ENCODE data around the gene ACTRT2. TPM values are rescaled to one million over a fixed set of nuclear protein-coding genes. Genes with fewer than 3 reads are reported as not detected.

ACTRT2 gene
- total and polyA plus RNA-seq, 2 experiments from 2014 or later = not detected

- H3K36me3 ChIP-seq (ENCODE audit: insufficient read depth) = no peaks in the 10 kb centered on the region
- DNase-seq (ENCODE audit: low spot score) (no peak), ATAC-seq (no peak)
- H3K9me2 ChIP-seq (ENCODE audit: insufficient read depth) = no peaks in the 10 kb centered on the region
- no peaks in the 10 kb centered on the region for H3K27me3 ChIP-seq (ENCODE audit: insufficient read depth)
- H3K27ac Mint-ChIP-seq = no peak overlapping the region
- TF ChIP-seq NANOG (IDR thresholded peaks at IDR 0.05; ENCODE audit: borderline replicate concordance) (no peak), ZNF462 (CRISPR knock-in tag; IDR thresholded peaks at IDR 0.05) (no peak), JUNB (IDR thresholded peaks at IDR 0.05; ENCODE audit: unreplicated experiment) (no peak), STAT1 (IDR thresholded peaks at IDR 0.05; ENCODE audit: unreplicated experiment) (no peak), ETS1 (IDR thresholded peaks at IDR 0.05) (no peak), CTCF (conservative IDR thresholded peaks at IDR 0.05; ENCODE audit: low read depth in 2 of 2) (no peak), ZNF114 (CRISPR knock-in tag; IDR thresholded peaks at IDR 0.05) (no peak), POLR2AphosphoS5 (IDR thresholded peaks at IDR 0.05; ENCODE audit: low read depth) (no peak), REST (IDR thresholded peaks at IDR 0.05; ENCODE audit: unreplicated experiment) (no peak), EZH2 (IDR thresholded peaks at IDR 0.05; ENCODE audit: low read depth, unreplicated experiment) (no peak), EZH2phosphoT487 (IDR thresholded peaks at IDR 0.05; ENCODE audit: unreplicated experiment) (no peak), ZNF331 (CRISPR knock-in tag; IDR thresholded peaks at IDR 0.05; ENCODE audit: low read depth) (no peak), CREB1 (CRISPR knock-in tag; IDR thresholded peaks at IDR 0.05; ENCODE audit: low read depth) (no peak)
- no peak overlapping the region for H2AFZ ChIP-seq
- H3F3A ChIP-seq (replicated peaks; ENCODE audit: low read depth) = no peaks in the 10 kb centered on the region
- H3K4me1 ChIP-seq (ENCODE audit: insufficient read depth) = no peaks in the 10 kb centered on the region; the same call in 1 of the 2 replicates
- no peaks in the 10 kb centered on the region for H3K36me3 Mint-ChIP-seq (ENCODE audit: low read depth)
- H3K4me1 Mint-ChIP-seq = peaks cover 25% of the 10 kb centered on the region; the same call in 2 of the 3 replicates
- peaks cover 9% of the 10 kb centered on the region for H3K9me3 Mint-ChIP-seq
- no peak overlapping the region for H3K4me3 ChIP-seq
- H3K4me2 ChIP-seq = no peak overlapping the region
- H3K79me2 ChIP-seq (replicated peaks; ENCODE audit: insufficient read depth) = no peaks in the 10 kb centered on the region
- H3K27ac ChIP-seq (ENCODE audit: low read depth) = no peak overlapping the region
- no peak overlapping the region for H3K4me3 Mint-ChIP-seq
- H4K20me1 ChIP-seq (replicated peaks; ENCODE audit: insufficient read depth) = no peaks in the 10 kb centered on the region
- H3K27me3 Mint-ChIP-seq (ENCODE audit: insufficient read depth, low read depth, poor library complexity) = peaks cover 16% of the 10 kb centered on the region
These were observed 3.2 kb upstream of the ACTRT2 start for GRCh38 chr1:3018051-3018471.

Measured in GM23338 (cell line).